HG03521 (cell line): ENCODE measurements around the gene PDE3B.
A peak's percentile ranks its signal among the peaks of the same experiment; 100 is the strongest.
"Not testable (repeated sequence)": the region's sequence is repeated elsewhere in the genome, so short reads cannot be mapped to it uniquely, and the experiment has no call there.

Experiments
- ATAC-seq: cut with Tn5 transposase; IDR thresholded peaks from one replicate; pipeline ENCODE4 v1.9.1; 2021; ENCODE audit warnings: mild to moderate bottlenecking, moderate library complexity; ENCODE audit not compliant: unreplicated experiment

Gene PDE3B

DNA sequence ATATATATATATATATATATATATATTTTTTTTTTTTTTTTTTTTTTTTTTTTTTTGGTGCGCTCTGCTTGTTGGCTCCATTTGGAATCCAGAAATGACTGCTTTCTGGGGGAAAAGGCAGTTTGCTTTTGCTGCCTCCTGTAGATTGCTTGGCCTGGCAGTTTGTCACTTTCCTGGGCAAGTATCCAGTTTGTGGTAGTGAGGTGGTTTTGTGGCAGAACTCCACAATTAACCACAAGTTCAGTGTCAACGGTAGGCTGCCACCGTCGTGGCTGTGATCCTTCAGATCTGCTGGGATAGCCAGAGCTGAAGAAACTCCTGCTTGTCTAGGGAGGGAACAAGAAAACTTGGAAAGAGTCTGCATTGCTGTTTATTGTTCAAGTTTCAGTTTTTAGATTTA lies 5.0 kb upstream of the PDE3B start:
- ATAC-seq, result no peak

DNA sequence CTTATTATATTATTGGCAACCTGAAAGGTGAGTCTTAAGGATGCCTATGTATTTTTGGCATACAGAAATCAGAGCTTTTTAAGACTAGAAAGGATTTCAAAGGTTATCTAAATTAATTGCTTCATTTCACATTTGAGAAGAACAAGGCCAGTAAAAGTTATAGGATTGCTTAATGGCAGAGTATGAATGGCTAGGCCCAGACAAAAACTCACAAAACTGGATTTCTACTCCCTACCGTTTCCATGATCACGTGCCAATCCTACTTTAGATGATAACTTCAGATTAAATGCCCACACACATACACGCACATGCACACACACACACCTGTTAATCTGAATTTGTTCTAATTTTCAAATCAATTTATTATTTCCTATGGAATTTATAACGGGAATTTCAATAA lies 1.8 kb upstream of the PDE3B start:
- no peak for ATAC-seq

DNA sequence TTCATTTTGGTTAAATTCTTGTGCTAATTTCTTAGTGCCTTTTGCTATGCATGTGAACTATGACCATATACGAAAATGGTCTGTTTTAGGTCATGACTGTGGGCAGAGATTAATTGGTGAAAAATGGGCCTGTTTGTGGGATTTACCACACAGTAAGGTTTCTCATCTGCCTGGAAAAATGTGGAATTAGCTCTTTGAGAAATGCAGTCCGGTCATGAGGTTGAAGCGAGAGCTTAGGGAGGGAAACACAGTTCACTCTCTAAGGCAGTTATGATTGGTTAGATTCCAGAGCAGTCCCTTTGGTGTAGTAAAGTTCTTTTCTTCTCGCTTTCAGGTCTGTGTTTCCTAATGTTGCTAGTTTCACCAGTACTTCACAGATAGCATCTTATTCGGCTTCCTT lies 1.2 kb upstream of the PDE3B start:
- no peak for ATAC-seq

DNA sequence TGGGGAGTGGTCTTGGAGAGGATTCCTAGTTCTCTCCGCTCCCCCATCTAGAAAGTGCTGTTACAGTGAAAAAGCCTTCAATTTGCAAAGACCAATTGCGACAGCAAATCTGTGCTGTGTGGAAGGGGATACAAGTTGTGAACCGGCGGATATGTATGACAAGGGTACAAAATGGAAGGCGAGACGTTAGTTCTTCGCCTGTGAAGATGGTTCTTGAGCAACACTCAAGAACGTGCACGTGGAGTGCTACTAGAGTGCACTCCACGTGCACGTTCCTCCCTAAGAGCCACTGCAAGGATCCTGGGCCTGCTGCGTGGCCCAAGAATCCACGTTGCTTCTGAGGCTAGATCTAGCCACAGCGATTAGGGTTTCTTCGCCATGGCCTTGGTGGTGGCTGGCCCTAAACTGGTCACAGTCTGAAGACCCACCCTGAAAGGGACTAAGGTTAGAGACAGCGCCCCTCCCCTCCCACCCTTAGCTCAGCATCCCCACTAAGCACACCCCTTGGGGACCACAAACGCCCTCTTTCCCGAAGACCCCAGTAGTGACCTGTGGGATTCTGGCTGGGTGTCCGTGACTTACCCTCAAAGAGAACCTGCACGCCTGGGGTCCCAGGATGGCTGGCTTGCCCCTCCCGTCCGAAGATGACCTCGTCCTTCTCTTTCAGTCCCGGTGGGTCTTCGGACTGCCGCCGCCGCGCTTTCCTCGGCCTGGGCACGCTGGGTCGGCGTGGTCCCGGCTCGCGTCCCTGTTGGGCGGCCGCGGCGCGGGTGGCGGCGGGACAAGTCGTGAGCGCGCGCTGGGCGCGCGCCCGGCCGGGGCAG lies 519 bp upstream of the PDE3B start:
- ATAC-seq, result no peak

DNA sequence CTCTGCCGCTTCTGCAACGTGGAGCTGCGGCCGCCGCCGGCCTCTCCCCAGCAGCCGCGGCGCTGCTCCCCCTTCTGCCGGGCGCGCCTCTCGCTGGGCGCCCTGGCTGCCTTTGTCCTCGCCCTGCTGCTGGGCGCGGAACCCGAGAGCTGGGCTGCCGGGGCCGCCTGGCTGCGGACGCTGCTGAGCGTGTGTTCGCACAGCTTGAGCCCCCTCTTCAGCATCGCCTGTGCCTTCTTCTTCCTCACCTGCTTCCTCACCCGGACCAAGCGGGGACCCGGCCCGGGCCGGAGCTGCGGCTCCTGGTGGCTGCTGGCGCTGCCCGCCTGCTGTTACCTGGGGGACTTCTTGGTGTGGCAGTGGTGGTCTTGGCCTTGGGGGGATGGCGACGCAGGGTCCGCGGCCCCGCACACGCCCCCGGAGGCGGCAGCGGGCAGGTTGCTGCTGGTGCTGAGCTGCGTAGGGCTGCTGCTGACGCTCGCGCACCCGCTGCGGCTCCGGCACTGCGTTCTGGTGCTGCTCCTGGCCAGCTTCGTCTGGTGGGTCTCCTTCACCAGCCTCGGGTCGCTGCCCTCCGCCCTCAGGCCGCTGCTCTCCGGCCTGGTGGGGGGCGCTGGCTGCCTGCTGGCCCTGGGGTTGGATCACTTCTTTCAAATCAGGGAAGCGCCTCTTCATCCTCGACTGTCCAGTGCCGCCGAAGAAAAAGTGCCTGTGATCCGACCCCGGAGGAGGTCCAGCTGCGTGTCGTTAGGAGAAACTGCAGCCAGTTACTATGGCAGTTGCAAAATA lies 816 bp downstream of the PDE3B start:
- ATAC-seq, result peak; percentile 47

DNA sequence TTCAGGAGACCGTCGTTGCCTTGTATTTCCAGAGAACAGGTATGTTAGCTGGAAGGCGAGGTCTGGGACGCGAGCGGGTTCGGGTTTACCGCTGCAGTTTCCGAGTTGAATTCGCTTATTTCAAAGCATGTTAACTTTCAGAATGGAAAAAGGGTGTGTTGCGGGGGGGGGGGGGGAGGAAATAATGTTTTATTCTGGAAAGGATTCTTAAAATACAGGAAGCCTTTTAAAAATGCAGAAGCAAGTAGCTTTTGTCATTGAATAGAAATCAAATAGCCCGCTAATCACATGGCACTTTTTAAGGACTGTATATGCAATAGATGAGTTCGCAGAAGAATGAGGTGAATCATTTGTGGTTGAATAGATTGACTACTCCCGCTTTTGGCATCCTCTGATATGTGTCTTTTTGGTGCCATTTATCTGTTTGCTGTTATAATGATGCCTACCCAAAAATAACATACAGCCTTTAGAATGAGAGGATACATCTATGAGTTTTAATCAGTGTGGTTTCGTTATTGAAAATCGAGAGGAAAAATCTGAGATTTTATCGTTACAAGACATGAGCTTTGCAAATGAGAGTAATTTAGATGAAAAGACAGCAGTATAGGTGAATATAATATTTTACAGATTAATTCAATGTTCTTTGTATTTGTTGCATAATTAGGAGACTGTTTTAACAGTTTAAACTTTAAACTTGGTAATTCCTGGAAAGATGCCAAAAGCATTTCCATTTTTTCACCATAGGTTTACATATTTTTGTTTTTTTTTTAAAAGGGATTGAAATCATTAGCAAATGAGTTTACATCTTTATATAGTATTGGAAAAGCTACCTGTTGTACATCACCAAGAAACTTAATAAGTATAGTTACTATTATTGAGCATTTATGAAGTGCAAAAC lies 1.7 kb downstream of the PDE3B start:
- no peak for ATAC-seq

DNA sequence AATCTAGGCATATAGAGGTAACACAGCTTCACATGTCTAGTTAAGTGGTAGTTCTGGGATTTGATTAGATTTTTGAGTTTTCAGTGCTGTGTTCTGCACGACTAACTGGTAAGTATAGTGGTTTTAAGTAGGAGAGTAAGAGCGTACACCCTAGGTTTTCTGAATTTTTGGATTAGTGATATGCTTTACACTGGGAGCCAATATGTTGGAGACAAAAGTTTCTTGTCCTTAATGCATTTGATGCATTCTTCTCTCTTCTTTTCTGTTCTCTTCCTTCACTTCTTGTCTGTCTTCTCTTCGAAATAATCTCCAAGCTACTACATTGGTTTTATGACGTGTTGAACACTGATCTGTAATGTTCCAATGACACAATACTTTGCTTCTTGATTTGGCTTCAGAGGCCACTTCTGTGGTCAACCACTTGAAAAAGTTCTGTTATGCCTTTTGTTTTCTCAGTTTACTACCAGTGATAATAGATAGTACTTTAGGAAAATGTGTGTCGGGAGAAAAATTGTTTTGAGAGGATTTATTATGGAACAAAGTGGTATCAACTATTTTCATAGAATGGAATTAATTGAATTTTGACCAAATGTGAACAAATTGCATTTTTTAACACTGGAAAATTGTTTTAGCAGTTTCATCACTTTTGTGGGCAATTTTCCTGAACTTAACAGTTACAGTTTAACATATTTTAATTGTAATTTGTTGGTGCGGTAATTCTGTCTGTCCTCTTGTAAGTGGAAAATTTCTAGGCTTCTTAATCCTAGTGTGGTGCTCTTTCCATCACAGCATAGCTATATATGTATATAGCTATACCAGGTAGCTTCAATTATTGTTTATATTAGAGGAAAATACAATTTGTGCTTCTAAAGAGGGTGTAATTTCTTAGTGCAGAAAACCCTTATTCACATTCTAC lies 2.6 kb downstream of the PDE3B start:
- ATAC-seq, result no peak

DNA sequence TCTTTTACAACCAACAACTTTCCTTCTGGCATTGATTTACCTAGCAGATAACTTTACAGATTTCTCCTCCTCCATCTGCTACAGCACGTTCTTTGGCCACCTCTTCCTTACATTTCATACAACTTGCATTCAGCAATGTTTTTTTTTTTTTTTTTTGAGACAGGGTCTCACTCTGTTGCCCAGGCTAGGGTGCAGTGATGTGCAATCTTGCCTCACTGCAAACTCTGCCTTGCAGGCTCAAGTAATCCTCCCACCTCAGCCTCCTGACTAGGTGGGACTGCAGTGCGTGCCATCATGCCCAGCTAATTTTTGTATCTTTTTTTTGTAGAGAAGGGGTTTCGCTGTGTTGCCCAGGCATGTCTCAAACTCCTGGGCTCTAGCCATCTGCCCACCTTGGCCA lies 6.5 kb downstream of the PDE3B start:
- ATAC-seq, result no peak

DNA sequence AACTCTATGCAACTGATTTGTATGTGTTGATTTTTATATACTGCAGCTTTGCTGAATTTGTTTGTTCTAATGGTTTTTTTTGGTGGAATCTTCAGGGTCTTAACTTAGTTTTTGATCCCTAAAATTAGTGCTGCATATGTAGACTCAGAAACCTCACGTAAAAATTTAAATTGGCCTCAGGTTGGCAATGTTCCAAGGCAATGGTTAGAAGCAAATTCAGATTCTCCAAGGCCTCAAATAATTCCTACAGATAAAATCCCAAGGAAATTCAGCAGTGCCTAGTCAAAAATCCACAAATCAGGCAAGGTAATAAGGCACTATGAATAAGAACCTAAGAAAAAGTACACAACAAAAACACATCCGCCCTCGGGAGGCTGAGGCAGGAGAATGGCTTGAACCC lies 9.5 kb downstream of the PDE3B start:
- no peak for ATAC-seq

DNA sequence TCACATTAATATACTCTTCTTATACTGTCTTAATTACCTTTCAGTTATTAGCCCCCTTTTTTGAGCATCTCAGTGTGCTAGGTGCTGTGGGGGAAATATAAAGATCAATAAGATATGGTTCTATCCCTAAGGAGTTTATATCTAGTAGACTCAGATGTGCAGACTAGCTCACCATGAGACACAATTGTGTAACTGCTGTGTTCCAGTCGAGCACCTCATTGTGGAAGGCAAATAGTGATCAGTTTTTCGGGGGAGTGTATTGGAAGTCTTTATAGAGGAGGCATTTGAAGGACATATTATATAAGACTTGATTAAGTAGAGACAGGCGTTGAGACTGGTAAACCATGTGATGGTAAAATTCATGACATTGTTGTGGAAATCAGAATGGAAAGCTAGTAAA lies 11.8 kb downstream of the PDE3B start:
- ATAC-seq, result no peak

DNA sequence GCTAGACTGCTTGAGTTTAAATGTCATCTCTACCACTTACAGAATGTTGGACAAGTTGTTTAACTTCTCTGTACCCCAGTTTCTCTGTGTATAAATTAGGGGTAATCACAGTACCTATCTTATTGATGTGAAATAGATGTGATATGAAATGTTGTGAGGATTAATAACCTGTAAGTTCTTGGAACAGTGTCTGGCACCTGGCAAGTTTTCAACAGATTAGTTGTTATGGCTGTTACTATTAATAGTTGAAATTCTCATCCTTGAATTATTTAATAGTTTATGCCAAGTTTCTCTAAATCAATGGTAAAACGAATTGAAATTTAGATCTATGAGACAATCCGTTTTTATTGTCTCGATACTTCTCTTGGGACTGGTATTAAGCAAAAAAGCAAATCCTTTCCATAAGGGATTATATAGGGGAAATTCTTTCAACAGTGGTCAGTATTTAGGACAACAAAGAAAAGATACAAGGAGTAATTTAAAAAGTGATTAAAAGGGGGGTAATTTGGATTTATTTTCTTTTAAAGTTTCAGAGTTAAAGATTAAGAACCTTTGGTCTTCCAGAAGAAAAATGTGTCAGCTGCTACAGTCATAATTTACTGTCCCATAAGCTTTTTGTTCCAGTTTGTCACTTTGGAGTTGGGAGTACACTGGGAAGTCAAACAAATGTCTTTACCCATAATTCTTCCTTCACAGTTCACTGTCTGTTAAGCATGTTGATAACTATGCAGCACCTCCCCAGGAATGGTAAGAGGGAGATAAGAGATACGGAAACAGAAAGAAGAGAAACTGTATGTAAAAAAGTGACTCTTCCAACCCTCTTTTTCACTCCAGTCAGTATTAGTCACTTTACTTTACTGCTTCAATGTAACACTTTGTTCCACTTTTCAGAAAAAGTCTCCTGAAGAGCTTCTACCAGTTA lies 13.2 kb downstream of the PDE3B start:
- no peak for ATAC-seq

DNA sequence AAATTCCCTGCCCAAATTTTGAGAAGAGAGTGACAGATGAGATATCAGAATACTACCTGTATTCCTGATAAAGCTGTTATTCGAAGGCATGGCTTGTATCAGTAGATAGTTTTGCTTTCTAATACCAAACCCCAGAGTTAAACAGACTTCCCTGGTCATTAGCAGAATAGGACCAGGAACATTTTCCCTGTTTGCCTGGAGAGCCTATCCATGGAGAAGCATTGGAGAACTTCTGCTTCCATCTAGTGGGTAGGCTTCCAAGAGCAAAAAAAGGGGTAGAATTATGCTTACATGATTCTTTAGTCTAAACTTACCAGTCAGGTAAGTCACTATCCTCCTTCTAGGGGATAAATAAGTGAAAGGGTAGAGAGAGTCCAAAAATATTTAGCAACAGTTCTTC lies 14.2 kb downstream of the PDE3B start:
- ATAC-seq, result no peak

DNA sequence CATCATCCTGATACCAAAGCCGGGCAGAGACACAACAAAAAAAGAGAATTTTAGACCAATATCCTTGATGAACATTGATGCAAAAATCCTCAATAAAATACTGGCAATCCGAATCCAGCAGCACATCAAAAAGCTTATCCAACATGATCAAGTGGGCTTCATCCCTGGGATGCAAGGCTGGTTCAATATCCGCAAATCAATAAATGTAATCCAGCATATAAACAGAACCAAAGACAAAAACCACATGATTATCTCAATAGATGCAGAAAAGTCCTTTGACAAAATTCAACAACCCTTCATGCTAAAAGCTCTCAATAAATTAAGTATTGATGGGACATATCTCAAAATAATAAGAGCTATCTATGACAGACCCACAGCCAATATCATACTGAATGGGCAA lies 21.3 kb downstream of the PDE3B start:
- ATAC-seq, result not testable (repeated sequence)

DNA sequence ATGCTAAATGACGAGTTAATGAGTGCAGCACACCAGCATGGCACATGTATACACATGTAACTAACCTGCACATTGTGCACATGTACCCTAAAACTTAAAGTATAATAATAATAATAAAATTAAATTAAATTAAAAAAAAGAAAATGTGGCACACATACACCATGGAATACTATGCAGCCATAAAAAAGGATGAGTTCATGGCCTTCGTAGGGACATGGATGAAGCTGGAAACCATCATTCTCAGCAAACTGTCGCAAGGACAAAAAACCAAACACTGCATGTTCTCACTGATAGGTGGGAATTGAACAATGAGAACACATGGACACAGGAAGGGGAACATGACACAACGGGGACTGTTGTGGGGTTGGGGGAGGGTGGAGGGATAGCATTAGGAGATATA lies 23.7 kb downstream of the PDE3B start:
- not testable (repeated sequence) for ATAC-seq

DNA sequence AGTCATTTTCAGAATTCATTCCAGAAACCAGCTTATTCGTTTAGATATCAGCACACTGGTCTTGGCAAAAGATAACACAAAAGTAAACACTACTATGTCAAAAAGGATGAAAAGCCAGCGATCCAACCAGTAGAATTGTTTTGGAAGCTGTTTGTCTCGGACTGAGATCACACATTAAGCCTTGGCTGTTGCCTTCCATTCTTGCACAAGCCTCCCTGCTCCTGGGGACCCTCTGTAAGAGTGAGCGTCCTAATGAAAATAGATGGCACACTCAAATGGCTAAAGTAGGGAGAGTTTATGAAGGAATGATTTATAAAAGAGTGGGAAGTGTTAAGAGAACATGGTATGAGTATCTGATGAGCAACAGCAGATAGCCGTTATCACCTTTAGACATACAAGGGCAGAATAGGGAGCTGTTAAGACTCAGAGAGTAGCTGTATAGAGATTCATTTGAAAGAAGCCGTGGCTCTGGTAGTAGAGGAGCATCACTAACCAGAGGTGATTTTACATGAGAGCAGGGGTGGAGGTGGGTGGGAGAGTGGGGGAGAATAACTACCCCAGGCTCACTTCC lies 25.2 kb downstream of the PDE3B start:
- no peak for ATAC-seq

DNA sequence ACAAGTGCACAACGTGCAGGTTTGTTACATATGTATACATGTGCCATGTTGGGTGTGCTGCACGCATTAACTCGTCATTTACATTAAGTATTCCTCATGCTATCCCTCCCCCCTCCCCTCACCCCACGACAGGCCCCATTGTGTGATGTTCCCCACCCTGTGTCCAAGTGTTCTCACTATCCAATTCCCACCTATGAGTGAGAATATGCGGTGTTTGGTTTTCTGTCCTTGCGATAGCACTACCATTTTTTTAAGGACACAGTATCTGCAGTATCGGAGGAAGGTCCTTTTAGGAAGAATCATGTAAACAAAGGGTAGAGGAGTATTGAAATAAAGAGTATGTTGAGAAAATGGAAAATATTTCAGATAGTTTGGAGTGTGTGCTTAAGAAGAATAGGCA lies 25.9 kb downstream of the PDE3B start:
- ATAC-seq, result no peak

DNA sequence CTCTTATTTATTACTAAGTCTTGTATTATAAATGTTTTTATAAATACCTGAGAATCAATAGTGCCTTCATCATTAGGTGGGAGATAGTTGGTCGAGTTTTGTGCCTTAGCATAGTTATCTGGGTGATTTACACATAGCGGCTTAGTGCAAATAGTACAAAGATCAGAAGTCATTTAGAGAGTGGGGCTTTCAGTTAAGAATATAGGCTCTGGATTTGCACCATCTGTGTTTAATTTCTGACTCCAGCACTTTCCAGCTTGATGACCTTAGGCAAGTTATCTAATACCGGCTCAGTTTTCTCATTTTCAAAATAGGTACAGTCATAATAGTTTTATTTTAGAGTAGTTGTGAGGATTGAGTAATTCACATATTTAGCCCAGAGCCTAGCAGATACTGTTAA lies 26.4 kb downstream of the PDE3B start:
- no peak for ATAC-seq

DNA sequence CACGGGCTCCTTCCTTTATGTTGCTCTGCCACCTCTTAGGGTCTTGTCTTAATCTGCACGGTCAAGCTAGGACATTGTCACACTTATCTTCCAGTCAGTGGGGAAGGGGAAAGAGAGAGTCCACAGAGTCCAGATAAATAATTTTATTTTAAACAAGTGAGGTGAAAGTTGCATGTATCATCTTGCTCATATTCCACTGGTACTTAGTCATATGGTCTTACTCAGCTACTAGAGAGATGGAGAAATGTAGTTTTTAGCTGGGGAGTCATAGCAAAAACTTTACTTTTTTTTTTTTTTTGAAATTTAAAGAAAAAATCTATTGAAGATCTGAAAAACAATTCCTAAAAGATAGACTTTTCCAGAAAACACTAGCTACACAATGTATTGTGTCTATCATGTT lies 29.0 kb downstream of the PDE3B start:
- ATAC-seq, result no peak

DNA sequence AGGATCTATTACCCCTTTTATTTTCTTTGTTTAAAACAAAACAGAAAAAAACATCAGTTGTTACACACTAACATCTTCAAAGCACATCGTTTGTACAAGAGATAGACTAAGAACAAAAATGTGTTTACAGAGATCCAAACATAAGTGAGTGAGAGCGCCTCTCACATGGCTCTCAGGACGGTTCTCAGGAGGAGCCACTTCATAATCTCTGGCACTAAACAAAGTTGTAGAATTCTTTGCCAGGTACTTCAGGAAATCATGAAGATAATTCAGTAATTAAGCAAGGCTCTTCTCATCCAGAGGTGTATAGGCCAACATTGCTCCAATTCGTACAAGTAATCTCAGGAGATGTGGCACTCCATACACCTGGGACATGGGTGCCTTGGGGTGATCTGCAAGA lies 29.8 kb downstream of the PDE3B start:
- no peak for ATAC-seq
